ENCODE results near the gene SMC2.

DNA sequence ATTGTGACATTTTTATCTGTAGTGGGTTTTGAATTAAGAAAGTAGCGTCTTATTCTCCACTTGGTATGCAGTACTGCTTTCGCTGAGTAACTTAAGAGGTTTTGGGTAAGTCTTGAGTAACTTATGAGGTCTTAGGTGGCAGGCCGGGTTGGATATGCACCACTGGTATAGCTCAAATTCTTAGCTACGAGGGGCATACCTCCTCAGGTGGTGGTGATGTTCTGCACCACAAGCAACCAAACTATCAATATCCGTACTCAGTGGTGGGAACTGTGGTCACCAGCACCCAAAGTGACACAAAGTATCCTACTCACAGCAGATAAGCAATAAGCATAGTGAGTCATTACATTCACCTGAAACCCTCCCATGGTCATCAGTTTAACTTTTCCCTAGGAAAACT, 13.7 kb downstream of the SMC2 start:
- TF ChIP-seq, protein P1, sequence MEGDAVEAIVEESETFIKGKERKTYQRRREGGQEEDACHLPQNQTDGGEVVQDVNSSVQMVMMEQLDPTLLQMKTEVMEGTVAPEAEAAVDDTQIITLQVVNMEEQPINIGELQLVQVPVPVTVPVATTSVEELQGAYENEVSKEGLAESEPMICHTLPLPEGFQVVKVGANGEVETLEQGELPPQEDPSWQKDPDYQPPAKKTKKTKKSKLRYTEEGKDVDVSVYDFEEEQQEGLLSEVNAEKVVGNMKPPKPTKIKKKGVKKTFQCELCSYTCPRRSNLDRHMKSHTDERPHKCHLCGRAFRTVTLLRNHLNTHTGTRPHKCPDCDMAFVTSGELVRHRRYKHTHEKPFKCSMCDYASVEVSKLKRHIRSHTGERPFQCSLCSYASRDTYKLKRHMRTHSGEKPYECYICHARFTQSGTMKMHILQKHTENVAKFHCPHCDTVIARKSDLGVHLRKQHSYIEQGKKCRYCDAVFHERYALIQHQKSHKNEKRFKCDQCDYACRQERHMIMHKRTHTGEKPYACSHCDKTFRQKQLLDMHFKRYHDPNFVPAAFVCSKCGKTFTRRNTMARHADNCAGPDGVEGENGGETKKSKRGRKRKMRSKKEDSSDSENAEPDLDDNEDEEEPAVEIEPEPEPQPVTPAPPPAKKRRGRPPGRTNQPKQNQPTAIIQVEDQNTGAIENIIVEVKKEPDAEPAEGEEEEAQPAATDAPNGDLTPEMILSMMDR (conservative IDR thresholded peaks at IDR 0.05): no peak
- TF ChIP-seq ZFX (IDR thresholded peaks at IDR 0.05): no peak

All from C4-2B (cell line).